GM19099 (cell line): ENCODE data around the gene ARMH1.

Source experiments
- POLR2A ChIP-seq: IDR thresholded peaks from 3 replicates; pipeline ENCODE4 v1.6.1; 2011; ENCODE audit warnings: low read depth; ENCODE audit not compliant: insufficient read length; ENCODE audit errors: extremely low read depth

The ARMH1 gene

GRCh38 chr1:44675186-44675585, 672 bp downstream of the ARMH1 start:
- TF ChIP-seq POLR2A = no peak

GRCh38 chr1:44676484-44677200, 2.1 kb downstream of the ARMH1 start:
- TF ChIP-seq POLR2A = no peak

GRCh38 chr1:44677201-44677766, 2.8 kb downstream of the ARMH1 start:
- TF ChIP-seq POLR2A = no peak

GRCh38 chr1:44678120-44678519, 3.6 kb downstream of the ARMH1 start:
- no peak for TF ChIP-seq POLR2A

GRCh38 chr1:44678626-44679025, 4.1 kb downstream of the ARMH1 start:
- no peak for TF ChIP-seq POLR2A

DNA sequence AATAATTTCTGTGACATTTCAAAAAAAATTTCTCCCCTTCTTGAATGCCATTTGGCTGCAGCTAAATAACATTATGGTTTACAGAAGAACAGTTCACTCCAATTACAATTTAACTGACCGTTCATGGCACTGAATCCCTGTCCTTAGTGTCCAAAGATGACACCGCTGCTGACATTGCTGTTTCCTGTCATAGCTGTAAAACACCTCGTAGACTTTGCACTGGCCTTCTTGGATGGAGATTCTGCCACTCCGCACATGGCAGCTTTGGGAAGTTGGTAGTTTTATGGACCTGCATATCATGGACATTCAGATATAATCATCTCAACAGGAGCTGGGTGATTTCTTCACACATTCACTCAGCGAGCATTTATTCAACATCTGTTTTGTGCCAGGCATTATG, 5.0 kb downstream of the ARMH1 start:
- TF ChIP-seq POLR2A = no peak

GRCh38 chr1:44681905-44682882, 7.7 kb downstream of the ARMH1 start:
- TF ChIP-seq POLR2A = no peak

DNA sequence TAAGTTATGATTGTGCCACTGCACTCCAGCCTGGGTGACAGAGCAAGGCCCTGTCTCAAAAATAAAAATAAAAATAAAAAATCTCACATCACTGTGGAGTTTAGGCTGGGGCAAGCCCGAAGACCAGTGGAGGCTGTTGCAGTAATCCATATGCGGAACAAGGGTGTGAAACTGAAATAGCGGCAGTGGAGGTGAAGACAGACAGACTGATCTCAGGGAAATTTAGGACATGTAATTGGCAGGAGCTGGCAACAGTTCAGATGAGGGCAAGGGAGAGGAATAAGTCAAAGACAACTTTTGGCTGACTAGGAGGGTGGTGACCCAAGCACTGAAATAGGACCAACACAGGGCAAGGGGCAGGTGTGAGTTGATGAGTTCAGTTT, 8.4 kb downstream of the ARMH1 start:
- no peak for TF ChIP-seq POLR2A

DNA sequence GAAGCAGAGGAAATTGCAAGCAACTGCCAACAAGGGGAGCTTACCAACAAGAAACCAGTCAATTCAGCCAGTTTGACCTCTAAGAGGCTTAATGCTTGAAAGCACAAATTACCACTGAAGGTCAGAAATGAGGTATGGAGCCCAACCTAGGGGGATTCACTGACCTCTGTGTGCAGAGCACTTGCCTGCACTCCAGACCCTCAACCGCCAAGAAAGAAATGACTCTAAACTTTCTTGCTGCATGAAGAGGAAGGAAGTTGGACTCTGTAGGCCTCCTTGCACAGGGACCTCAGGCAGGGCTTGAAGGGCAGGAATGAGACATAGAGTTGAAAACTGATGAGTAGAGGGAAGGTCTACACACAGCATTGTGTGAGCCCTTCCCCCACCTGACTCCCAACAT, 10.0 kb downstream of the ARMH1 start:
- TF ChIP-seq POLR2A = no peak

DNA sequence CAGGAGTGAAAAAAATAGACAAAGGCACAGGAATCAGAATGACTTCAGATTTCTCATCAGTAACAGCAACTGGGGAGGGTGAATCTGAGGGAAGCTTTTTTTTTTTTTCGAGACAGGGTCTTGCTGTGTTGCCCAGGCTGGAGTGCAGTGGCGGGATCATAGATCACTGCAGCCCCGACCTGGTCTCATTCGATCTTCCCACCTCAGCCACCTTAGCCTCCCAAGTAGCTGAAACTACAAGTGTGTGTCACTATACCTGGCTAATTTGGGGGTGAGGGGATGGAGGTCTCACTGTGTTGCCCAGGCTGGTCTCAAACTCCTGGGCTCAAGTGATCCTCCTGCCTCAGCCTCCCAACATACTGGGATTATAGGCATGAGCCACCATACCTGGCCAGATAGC, 10.7 kb downstream of the ARMH1 start:
- no peak for TF ChIP-seq POLR2A

GRCh38 chr1:44685881-44686280, 11.4 kb downstream of the ARMH1 start:
- no peak for TF ChIP-seq POLR2A

GRCh38 chr1:44688760-44689446, 14.4 kb downstream of the ARMH1 start:
- TF ChIP-seq POLR2A = no peak

- TF ChIP-seq POLR2A = no peak
These were observed 14.9 kb downstream of the ARMH1 start for GRCh38 chr1:44689447-44689765.

DNA sequence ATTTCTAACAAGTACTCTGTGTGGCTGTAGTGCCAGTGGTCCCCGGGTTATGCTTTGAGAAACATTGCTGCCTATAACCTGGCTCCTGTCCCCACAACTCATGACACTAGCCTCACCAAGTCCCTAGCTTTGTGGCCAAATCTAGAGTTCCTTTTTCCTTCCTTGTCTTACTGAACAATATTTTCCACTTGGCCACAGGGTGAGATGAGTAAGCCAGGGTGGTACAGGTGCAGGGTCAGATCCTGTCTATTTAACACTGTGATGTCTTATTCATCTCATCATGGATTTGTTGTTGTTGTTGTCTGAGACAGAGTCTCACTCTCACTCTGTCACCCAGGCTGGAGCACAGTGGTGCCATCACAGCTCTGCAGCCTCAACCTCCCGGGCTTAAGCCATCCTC, 18.6 kb downstream of the ARMH1 start:
- no peak for TF ChIP-seq POLR2A

DNA sequence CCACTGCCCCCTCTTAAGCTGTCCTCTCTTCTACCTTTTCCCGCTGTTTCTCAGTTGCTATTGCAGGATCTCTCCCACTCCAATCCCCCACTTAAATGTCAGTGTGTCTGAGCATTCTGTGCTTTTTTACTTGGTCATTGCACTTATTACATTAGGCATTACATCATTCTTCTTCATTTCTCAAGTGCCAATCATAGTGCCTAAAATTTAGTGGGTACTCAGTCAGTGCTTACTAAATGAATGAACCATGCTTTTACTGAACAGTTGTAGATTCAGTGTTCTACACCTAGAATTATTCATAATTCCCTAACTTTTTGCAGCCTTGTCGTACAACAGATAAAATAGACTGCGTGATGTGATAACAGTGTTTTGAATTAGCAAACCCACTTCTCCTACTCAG, 19.4 kb downstream of the ARMH1 start:
- TF ChIP-seq POLR2A = no peak
